Activated naive CD4-positive, alpha-beta T cell treated with anti-CD3 and anti-CD28 coated beads for 36 hours (primary cell): ENCODE data around the gene MS4A1. TPM values are rescaled to one million over a fixed set of nuclear protein-coding genes. Genes with fewer than 3 reads are reported as not detected.
"Not testable (repeated sequence)": the region's sequence is repeated elsewhere in the genome, so short reads cannot be mapped to it uniquely, and the experiment has no call there.

ENCODE experiments used
- CTCF ChIA-PET: fragments of 350-600 bp; sonication (Branson Sonifier 250); formaldehyde crosslinking; loops from one replicate; lab custom pipeline; 2021; ENCODE audit warnings: antibody characterized with exemption; lab: Charles Lee
- DNase-seq: peaks from one replicate; pipeline ENCODE4 v3.0.0-alpha.2; 2020
- H3K27ac Mint-ChIP-seq: one replicate; pipeline ENCODE4 v1.8.0; 2021; ENCODE audit warnings: mild to moderate bottlenecking, mixed read lengths
- H3K27me3 Mint-ChIP-seq: one replicate; pipeline ENCODE4 v1.8.0; 2021; ENCODE audit warnings: low read depth, mixed read lengths
- H3K36me3 Mint-ChIP-seq: one replicate; pipeline ENCODE4 v1.8.0; 2021; ENCODE audit warnings: low read depth, mixed read lengths
- H3K4me1 Mint-ChIP-seq: one replicate; pipeline ENCODE4 v1.8.0; 2021; ENCODE audit warnings: low read depth, mixed read lengths
- H3K4me3 Mint-ChIP-seq: one replicate; pipeline ENCODE4 v1.8.0; 2021; ENCODE audit warnings: mild to moderate bottlenecking, moderate library complexity, mixed read lengths
- H3K9me3 Mint-ChIP-seq: one replicate; pipeline ENCODE4 v1.8.0; 2021; ENCODE audit warnings: mixed read lengths
- intact Hi-C: fragments of 100-400 bp; cut with micrococcal nuclease; formaldehyde crosslinking; loops from one replicate; pipeline ENCODE4 v1.15.1; 2023
- total RNA-seq, 2 experiments: library from RNA; stranded (reverse); gene quantifications; one replicate each; pipeline ENCODE4 v1.2.3, GENCODE V29; 2021

The MS4A1 gene
- total RNA-seq, 2 experiments from 2014 or later: 0.35 to 0.36 TPM

- CTCF ChIA-PET, DNase-seq, H3K36me3 Mint-ChIP-seq, H3K9me3 Mint-ChIP-seq, H3K4me3 Mint-ChIP-seq, H3K4me1 Mint-ChIP-seq, H3K27me3 Mint-ChIP-seq, H3K27ac Mint-ChIP-seq, intact Hi-C loops: not testable (repeated sequence)
These were observed 54.0 kb downstream of the MS4A1 start for GRCh38 chr11:60509609-60510008.

- intact Hi-C loops, H3K27me3 Mint-ChIP-seq, CTCF ChIA-PET, DNase-seq, H3K9me3 Mint-ChIP-seq, H3K4me1 Mint-ChIP-seq, H3K36me3 Mint-ChIP-seq, H3K4me3 Mint-ChIP-seq, H3K27ac Mint-ChIP-seq: not testable (repeated sequence)
These were observed 54.6 kb downstream of the MS4A1 start for GRCh38 chr11:60510209-60510608.

DNA sequence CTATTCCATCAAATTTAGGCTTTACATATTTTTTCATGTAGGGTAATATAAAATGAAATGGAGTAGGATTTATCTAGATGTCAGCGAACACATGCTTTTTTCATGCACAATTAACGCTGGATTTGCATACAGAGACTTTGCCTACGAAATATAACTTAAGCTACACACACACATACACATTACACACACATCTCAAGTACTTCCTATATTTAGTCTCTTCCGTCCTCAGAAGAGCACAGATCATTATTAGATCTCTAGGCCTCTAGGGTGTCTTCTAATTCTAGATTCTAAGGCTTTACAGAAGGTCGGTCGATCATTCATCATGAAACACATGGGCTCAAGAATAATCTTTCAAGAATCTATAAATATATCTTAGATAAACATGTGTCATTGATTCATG lies 55.7 kb downstream of the MS4A1 start:
- CTCF ChIA-PET: interaction anchor here (0.7 kb wide), 1 partner anchor 1170 kb away, joined by 4 read pairs; no protein-coding TSS in a partner anchor
- Mint-ChIP-seq H3K27me3 (peaks cover 2% of the 10 kb centered on the region), H3K36me3 (no peaks in the 10 kb centered on the region), H3K27ac (no peak overlapping the region), H3K9me3 (peaks cover 2% of the 10 kb centered on the region), H3K4me1 (no peaks in the 10 kb centered on the region), H3K4me3 (no peak overlapping the region)
- DNase-seq: no peak
- intact Hi-C loops: no loop called here

GRCh38 chr11:60512651-60513225 lies 57.1 kb downstream of the MS4A1 start:
- no peak for DNase-seq
- H3K36me3 Mint-ChIP-seq: no peaks in the 10 kb centered on the region
- intact Hi-C loops: no loop called here
- CTCF ChIA-PET: no interaction called here
- H3K4me1 Mint-ChIP-seq: no peaks in the 10 kb centered on the region
- peaks cover 2% of the 10 kb centered on the region for H3K27me3 Mint-ChIP-seq
- H3K4me3 Mint-ChIP-seq: no peak overlapping the region
- no peak overlapping the region for H3K27ac Mint-ChIP-seq
- peaks cover 2% of the 10 kb centered on the region for H3K9me3 Mint-ChIP-seq

DNA sequence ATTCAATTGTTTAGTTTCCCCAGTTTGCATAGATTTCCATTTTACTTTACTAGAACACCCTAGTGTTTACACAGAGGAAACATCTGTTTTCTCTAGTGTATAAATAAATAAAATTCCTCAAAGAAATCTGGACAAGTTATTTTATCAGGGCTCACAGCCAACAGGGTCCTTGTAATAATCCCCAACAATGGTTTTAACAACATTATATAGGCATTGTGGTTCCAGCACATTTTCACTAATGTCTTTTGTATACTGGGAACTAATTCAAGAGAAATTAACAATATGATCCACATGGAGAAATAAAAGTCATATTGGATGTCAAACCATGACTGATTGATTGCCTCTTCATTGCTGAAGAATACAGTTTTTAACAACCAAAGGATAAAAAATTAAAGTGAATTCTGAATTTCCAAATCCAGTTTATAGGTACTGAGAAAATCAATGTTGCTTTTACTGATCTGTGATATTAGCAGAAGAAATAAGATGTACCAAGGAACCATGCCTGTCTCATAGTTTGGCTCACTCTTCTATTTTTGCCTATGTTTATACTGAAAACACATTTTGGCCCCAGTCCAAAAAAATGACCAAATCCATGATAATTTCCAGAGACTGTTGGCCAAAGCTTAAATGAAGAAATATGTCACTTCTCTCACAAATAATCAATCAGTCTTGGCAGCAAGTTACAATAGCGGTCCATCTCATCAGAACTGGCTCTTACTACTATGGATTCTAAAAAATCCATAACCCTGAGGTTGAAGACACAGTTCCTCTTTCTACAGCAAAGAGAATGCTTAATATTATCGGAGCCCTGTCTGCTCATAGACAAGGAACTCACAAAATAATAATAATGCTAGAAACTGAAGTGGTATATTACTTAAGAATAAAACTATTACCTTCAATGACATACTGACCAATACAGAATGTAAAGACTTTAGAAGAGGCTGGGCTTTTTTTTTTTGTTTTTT lies 58.1 kb downstream of the MS4A1 start:
- Mint-ChIP-seq H3K4me1 (no peaks in the 10 kb centered on the region), H3K27ac (no peak overlapping the region), H3K9me3 (peaks cover 2% of the 10 kb centered on the region), H3K36me3 (no peaks in the 10 kb centered on the region), H3K27me3 (peaks cover 2% of the 10 kb centered on the region), H3K4me3 (no peak overlapping the region)
- no peak for DNase-seq
- CTCF ChIA-PET: no interaction called here
- intact Hi-C loops: no loop called here

DNA sequence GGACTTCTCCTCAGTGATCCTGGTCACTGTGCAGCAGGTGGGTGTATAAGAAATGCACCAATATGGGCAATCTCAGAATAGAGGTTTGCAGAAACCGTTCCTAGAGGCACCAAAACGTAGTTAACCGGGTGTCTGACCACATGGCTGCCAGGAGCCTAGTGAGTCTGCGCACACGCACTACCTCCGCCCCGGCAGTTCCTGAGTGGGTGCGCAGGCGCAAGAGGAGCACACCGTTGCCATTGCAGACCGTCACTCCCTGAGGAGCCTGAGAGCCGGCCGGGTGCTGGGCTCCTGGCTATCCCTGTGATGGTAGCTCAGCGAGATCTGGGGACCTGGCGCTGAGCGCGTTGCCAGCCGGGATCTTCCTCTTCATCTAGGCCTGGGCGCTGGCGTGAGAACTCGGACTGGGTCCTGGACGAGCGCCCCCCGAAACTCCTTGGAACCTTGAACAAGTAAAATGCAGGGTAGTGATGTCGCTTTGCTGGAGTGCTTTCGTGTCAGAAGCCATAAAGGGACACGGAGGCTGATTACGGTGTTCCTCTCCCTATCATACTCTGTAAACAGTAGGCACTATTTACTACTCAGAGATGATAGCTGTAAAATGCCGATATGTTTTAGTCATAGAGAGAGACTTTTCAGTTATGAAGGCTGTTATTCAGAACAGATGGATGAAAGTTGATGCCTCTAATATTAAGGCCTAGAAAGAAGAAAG lies 59.7 kb downstream of the MS4A1 start, which contains the start of gene MS4A13:
TSS of gene MS4A13 (plus strand) at position 249 of the 712 bp plus-strand sequence. CDS start 2,692 bp downstream, outside the sequence.
- Mint-ChIP-seq H3K4me1 (no peaks in the 10 kb centered on the region), H3K27ac (no peak within 1 kb of the TSS), H3K9me3 (no peaks in the 10 kb centered on the region), H3K36me3 (no peaks in the 10 kb centered on the region), H3K27me3 (peaks cover 3% of the 10 kb centered on the region), H3K4me3 (no peak within 1 kb of the TSS)
- DNase-seq: no peak
- CTCF ChIA-PET: no interaction called here
- intact Hi-C loops: no loop called here

Other genes with a start within 250 kb of the MS4A1 start
- gene MS4A4E, start 212.7 kb upstream of the MS4A1 start, total RNA-seq: not detected
- not detected for gene MS4A4A, start 175.2 kb upstream of the MS4A1 start, total RNA-seq
- not detected for gene MS4A6E, start 128.6 kb upstream of the MS4A1 start, total RNA-seq
- not detected for gene MS4A7, start 77.3 kb upstream of the MS4A1 start, total RNA-seq
- gene MS4A14, start 59.4 kb upstream of the MS4A1 start, total RNA-seq: not detected
- not detected for gene MS4A5, start 26.3 kb upstream of the MS4A1 start, total RNA-seq
- not detected for gene MS4A12, start 36.9 kb downstream of the MS4A1 start, total RNA-seq
- not detected for gene MS4A13, start 59.5 kb downstream of the MS4A1 start, total RNA-seq
- not detected for gene MS4A8, start 243.8 kb downstream of the MS4A1 start, total RNA-seq